ENCODE measurements around the gene C1orf105.

Gene C1orf105

DNA sequence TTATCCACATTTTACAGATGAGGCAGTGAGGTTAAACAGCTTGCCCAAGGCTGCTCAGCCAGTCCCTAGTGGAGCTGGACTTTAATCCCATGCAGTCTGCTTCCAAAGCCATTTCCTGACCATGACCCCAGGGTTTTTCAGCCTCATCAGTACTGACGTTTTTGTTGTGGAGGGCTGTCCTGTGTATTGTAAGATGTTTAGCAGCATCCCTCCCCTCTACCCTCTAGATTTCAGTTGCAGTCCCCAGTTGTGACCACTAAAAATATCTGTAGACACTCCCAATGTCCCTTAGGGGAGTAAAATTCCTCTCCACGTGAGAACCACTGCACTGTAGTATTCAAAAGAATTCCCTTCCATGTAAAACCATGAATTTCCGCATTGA is 30.2 kb upstream of the C1orf105 start:
- TF ChIP-seq ZFX (IDR thresholded peaks at IDR 0.05; ENCODE audit: borderline replicate concordance), result no peak
- TF ChIP-seq, protein P1, sequence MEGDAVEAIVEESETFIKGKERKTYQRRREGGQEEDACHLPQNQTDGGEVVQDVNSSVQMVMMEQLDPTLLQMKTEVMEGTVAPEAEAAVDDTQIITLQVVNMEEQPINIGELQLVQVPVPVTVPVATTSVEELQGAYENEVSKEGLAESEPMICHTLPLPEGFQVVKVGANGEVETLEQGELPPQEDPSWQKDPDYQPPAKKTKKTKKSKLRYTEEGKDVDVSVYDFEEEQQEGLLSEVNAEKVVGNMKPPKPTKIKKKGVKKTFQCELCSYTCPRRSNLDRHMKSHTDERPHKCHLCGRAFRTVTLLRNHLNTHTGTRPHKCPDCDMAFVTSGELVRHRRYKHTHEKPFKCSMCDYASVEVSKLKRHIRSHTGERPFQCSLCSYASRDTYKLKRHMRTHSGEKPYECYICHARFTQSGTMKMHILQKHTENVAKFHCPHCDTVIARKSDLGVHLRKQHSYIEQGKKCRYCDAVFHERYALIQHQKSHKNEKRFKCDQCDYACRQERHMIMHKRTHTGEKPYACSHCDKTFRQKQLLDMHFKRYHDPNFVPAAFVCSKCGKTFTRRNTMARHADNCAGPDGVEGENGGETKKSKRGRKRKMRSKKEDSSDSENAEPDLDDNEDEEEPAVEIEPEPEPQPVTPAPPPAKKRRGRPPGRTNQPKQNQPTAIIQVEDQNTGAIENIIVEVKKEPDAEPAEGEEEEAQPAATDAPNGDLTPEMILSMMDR (IDR thresholded peaks at IDR 0.05), result no peak
- H3K27ac ChIP-seq, result no peak overlapping the region

DNA sequence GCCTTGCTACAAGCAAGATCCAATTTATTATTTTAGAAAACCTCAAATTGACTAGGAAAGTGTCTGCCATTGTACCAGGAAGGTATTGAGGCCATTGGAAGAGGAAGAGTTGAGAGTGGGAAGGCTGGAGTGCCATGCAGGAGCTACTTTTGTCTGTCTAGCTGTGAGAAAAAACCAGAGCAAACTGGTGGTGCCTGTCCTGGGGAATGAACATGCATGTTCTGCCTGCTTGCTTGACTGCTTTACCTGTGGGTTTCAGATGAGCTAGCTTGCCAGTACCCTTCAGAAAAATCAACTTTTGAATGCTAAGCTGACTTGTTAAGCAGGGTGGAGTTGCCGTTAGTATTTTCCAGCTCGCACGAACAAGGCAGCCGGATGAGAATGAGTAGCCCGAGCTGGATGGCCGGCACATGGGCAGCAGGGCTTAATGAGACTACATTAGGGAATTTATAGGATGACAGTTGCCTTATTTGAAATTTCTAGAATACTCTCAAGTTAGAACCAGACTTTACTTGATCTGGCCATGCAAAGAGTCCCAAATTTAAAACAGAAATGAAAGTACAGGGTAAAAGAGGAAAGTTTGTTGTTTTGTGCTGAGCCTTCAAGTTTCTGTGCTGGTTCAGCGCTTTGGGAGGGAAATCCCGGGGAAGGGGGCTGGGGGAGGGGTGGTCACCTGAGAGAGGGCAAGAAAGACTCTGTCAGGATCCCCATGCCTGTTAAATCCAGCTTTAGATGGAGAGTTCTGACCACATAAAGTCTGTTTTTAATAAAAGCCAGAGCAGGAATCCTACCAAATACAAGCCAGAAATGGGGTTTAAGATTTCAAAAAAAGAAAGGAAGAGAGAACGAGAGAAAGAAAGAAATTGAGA is 29.6 kb upstream of the C1orf105 start:
- H3K27ac ChIP-seq, result no peak overlapping the region
- TF ChIP-seq ZFX (IDR thresholded peaks at IDR 0.05; ENCODE audit: borderline replicate concordance), result no peak
- TF ChIP-seq, protein P1 (IDR thresholded peaks at IDR 0.05), result no peak

DNA sequence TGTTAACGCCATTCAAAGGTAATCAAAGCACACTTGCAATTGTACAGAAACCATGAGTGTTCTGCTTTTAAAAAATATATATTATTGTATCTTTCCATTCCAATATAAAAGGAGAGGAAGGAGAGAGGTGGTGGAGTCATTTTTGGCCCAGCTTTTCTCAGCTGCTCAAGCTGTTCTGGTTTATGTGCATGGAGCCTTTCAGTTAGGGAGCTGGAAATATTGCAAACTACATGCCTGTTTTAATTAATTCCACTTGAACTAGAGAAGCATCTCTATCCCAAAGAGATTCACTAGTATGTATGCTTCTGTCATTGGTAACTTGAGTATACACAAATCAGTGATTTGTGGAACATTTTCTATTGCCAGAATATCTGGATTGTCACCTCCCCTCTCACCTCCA is 28.5 kb upstream of the C1orf105 start:
- H3K27ac ChIP-seq, result no peak overlapping the region
- TF ChIP-seq, protein P1 (IDR thresholded peaks at IDR 0.05), result no peak
- TF ChIP-seq ZFX (IDR thresholded peaks at IDR 0.05; ENCODE audit: borderline replicate concordance), result no peak

DNA sequence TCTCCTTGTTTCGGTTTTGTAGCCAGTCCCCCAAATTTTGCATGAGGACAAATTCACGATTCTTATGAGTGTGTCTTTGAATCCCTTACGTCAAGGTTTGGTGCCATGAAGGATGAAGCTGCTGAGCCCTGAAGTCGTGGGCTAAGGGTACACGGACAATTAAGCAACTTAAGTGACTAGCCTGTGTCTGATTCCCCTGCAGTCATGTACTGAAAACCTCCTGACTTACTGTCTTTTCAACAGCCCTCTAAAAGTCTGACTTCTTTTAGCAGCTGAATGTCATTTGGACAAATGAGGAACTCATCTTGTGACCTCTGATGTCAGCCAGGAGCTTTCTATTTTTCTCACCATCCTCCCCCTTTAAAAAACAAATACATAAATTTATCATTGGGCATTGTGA is 27.1 kb upstream of the C1orf105 start:
- H3K27ac ChIP-seq, result no peak overlapping the region
- no peak for TF ChIP-seq ZFX (IDR thresholded peaks at IDR 0.05; ENCODE audit: borderline replicate concordance)
- TF ChIP-seq, protein P1 (IDR thresholded peaks at IDR 0.05), result no peak

DNA sequence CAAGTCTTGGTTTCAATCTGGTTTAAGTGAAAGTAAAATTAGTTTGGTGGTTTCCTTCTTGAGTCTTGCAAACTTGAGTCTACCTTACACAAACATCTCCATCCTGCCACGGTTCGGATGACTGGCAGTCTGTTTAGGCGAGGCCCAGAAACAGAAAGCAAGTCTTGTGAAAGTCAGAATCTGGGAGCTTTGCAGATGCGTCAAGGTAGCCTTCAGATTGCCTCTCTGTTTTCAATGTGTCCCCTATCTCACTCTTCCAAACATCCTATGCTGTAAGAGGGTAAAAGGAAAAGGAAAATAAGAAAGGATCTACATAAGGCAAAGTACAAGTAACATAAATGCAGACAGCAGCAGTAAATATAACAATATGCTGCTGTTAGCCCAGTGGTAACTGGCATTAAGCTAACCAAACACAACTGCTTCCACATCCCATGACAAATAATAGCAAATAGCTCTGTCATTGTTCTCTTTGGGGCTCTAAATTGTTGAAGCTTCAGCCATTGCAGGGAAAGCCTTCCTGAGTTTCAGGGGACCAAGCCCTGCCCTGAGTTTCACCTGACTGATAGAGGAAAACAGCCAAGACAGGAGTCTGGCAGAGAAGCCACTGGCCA is 26.2 kb upstream of the C1orf105 start:
- no peak overlapping the region for H3K27ac ChIP-seq
- TF ChIP-seq, protein P1 (IDR thresholded peaks at IDR 0.05), result no peak
- no peak for TF ChIP-seq ZFX (IDR thresholded peaks at IDR 0.05; ENCODE audit: borderline replicate concordance)

DNA sequence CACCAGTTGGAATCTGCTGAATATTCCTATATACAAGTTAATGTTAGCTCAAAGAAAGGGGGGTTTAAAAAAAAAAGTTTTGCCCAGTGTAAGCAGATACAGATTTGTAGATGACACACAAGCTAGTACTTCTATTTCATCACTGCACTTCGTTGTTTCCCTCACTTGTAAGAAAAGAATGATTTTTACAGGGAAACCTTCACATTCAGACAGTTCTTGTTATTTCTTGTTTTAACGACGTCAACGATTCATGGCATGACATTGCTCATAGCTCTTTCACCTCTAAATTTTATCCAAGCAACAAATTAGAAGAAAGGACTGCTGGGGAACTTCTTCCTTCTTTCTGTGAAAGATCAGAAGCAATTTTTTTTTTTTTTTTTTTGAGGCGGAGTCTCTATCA is 25.7 kb upstream of the C1orf105 start:
- no peak overlapping the region for H3K27ac ChIP-seq
- TF ChIP-seq, protein P1 (IDR thresholded peaks at IDR 0.05), result no peak
- no peak for TF ChIP-seq ZFX (IDR thresholded peaks at IDR 0.05; ENCODE audit: borderline replicate concordance)

DNA sequence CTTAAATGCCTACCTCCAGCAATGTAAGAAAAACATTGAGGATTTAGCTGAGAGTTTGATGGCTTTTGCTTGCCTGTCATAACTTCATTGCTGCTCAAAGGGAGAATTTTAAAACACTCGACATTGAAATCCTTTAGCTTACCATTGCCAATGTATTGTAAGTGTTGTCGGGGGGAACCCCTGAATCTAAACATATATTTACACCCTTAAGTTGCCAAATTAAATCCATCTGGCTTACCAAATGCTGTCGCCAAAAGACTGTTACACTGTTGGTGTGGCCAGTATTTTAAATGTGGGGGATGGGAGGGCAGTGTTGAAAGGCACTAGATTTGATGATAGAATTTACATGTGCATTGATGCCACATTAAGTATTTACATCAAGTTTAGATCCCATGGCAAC is 24.9 kb upstream of the C1orf105 start:
- H3K27ac ChIP-seq, result no peak overlapping the region
- TF ChIP-seq, protein P1 (IDR thresholded peaks at IDR 0.05), result no peak
- TF ChIP-seq ZFX (IDR thresholded peaks at IDR 0.05; ENCODE audit: borderline replicate concordance), result no peak
